ENCODE results near the gene EPG5. TPM values are rescaled to one million over a fixed set of nuclear protein-coding genes. Genes with fewer than 3 reads are reported as not detected.
A peak's percentile ranks its signal among the peaks of the same experiment; 100 is the strongest.

The EPG5 gene
- total and polyA plus RNA-seq, 10 donors = 4.6 to 67.9 (median 48.5) TPM

DNA sequence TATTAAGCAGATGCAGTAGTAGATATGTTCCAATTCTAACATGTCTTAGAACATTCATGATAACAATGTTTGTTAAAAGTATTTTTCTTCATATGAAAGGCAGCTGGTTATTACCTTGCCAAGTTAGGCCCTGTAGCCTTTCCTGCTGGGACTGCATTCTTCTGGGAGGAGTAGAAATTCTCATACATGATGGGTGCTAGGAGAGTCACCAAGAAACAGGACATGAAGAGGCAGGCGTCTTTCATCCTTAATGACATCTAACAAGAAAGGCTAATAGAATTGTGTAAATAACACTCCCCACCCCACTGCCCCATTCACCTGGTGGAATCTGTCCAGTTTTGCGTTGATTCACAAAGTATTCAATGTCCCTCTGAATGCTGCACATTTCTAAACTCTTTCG, 24.7 kb upstream of the EPG5 start:
- WGBS, 5 donors = 87 to 97% (median 93%) methylated on average over 3 of the region's 3 CpGs
- no peaks in the 10 kb centered on the region for H3K27me3 ChIP-seq (replicated peaks in 1 of 7)
- H3K4me3 ChIP-seq = no peak overlapping the region
- H3K9me3 ChIP-seq = no peaks in the 10 kb centered on the region
- H3K4me1 ChIP-seq = peaks cover 0 to 8% (median 1%) of the 10 kb centered on the region in 6 donors
- intact Hi-C loops (cut with DNase I; ENCODE audit: low total_unique reads) = no loop called here
- DNase-seq = no peak
- no peak overlapping the region for H3K27ac ChIP-seq
- no peak for TF ChIP-seq POLR2AphosphoS5 (IDR thresholded peaks at IDR 0.05)
- TF ChIP-seq, protein P1, sequence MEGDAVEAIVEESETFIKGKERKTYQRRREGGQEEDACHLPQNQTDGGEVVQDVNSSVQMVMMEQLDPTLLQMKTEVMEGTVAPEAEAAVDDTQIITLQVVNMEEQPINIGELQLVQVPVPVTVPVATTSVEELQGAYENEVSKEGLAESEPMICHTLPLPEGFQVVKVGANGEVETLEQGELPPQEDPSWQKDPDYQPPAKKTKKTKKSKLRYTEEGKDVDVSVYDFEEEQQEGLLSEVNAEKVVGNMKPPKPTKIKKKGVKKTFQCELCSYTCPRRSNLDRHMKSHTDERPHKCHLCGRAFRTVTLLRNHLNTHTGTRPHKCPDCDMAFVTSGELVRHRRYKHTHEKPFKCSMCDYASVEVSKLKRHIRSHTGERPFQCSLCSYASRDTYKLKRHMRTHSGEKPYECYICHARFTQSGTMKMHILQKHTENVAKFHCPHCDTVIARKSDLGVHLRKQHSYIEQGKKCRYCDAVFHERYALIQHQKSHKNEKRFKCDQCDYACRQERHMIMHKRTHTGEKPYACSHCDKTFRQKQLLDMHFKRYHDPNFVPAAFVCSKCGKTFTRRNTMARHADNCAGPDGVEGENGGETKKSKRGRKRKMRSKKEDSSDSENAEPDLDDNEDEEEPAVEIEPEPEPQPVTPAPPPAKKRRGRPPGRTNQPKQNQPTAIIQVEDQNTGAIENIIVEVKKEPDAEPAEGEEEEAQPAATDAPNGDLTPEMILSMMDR (IDR thresholded peaks at IDR 0.05 in 8 of 11, conservative IDR thresholded peaks at IDR 0.05 in 3 of 11) = no peak
- no peak for TF ChIP-seq POLR2A (IDR thresholded peaks at IDR 0.05)
- H3K36me3 ChIP-seq = peaks cover 0 to 100% (median 39%) of the 10 kb centered on the region in 6 donors

DNA sequence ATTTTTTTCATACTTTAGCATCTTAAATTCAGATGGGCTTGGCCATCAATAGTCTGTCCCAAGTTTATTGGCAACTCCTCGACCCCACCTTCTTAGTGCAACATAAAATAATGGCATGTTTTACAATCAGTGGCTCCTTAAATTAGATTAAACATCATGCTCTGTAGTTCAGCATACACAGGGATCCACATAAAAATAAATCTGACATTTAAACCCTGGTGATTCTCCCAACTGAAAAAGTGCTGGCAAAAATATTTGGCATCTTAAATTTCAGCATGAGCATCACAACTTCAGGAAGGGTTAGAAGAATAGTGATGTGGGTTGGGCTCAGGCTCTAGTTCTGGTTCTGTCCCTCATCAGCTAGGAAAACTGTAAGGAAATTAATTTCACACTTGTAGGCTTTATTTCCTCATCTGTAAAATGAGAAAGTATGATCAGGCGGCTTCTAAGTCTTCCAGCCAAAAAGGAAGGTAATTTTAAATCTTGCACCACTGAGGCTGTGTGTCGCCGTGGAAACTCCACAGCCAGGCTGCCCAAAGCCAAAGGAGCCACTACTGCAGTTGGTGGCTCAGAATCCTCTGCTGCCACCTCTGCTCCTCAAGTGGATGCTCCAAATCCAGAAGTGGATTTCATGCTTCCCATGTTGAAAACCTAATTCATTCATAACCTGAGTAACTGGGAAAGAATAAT, 17.6 kb upstream of the EPG5 start:
- no peak for DNase-seq
- Histone ChIP-seq H3K27ac (peak overlapping the region in 6 of 8 donors; percentile 3 to 82 (median 72)), H3K4me1 (peaks cover 0 to 42% (median 0%) of the 10 kb centered on the region in 6 donors), H3K27me3 (replicated peaks in 1 of 7) (no peaks in the 10 kb centered on the region), H3K9me3 (no peaks in the 10 kb centered on the region), H3K4me3 (no peak overlapping the region), H3K36me3 (peaks cover 0 to 72% (median 19%) of the 10 kb centered on the region in 6 donors)
- 63 to 90% (median 75%) methylated on average over 4 of the region's 4 CpGs for WGBS, 5 donors
- TF ChIP-seq POLR2A (IDR thresholded peaks at IDR 0.05) = no peak
- no peak for TF ChIP-seq POLR2AphosphoS5 (IDR thresholded peaks at IDR 0.05)
- TF ChIP-seq, protein P1 (IDR thresholded peaks at IDR 0.05 in 8 of 11, conservative IDR thresholded peaks at IDR 0.05 in 3 of 11) = no peak
- intact Hi-C loops (cut with DNase I; ENCODE audit: low total_unique reads) = no loop called here

DNA sequence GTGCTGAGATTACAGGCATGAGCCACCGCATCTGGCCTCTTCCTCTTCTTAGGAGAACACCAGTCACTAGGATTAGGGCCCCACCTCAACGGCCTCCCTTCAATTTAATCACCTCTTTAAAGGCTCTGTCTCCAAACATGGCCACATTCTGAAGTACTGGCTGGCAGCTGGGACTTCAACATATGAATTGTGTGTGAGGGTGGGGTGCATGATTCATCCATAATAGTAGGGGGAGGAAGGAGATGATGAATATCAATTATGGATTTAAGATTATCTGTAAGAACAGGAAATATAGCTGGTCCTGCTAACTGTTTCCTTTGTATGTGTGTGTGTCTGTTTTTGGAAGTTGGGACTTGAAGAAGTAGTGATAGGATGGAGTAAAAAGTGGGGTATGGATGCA, 14.7 kb upstream of the EPG5 start:
- H3K4me3 ChIP-seq = no peak overlapping the region
- peak overlapping the region in 5 of 8 donors; percentile 13 to 82 (median 79) for H3K27ac ChIP-seq
- peaks cover 0 to 43% (median 7%) of the 10 kb centered on the region in 6 donors for H3K36me3 ChIP-seq
- no peaks in the 10 kb centered on the region for H3K9me3 ChIP-seq
- DNase-seq = no peak
- H3K27me3 ChIP-seq (replicated peaks in 1 of 7) = no peaks in the 10 kb centered on the region
- TF ChIP-seq POLR2A (IDR thresholded peaks at IDR 0.05) (no peak), POLR2AphosphoS5 (IDR thresholded peaks at IDR 0.05) (no peak)
- TF ChIP-seq, protein P1 (IDR thresholded peaks at IDR 0.05 in 8 of 11, conservative IDR thresholded peaks at IDR 0.05 in 3 of 11) = no peak
- H3K4me1 ChIP-seq = peaks cover 0 to 50% (median 0%) of the 10 kb centered on the region in 6 donors
- intact Hi-C loops (cut with DNase I; ENCODE audit: low total_unique reads) = no loop called here
- WGBS, 5 donors = 55 to 81% (median 73%) methylated on average over 2 of the region's 2 CpGs

DNA sequence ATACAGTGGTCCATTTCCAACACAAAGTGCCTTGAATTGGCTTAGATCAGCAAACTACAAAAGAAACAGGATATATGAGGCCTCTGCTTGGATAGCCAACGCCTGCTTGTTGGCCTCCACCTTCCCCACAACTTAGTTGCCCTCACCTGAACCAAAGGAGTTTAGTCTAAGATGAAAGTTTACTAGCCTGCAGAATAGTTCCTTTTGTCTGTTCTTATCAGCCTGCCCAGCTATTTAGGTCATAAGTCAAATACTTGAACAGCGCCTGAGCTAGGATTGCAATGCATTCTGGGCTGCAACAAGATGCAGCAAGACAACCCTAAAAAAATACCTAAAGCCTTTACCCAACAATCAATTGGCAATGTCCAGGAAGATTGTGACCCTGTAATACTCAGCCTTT, 13.1 kb upstream of the EPG5 start:
- no peaks in the 10 kb centered on the region for H3K9me3 ChIP-seq
- peaks cover 0 to 50% (median 0%) of the 10 kb centered on the region in 6 donors for H3K4me1 ChIP-seq
- no peak for TF ChIP-seq POLR2A (IDR thresholded peaks at IDR 0.05)
- TF ChIP-seq POLR2AphosphoS5 (IDR thresholded peaks at IDR 0.05) = no peak
- TF ChIP-seq, protein P1 (IDR thresholded peaks at IDR 0.05 in 8 of 11, conservative IDR thresholded peaks at IDR 0.05 in 3 of 11) = no peak
- no peak for DNase-seq
- peaks cover 0 to 29% (median 5%) of the 10 kb centered on the region in 6 donors for H3K36me3 ChIP-seq
- peak overlapping the region in 3 of 8 donors; percentile 11 to 82 (median 79) for H3K27ac ChIP-seq
- 70 to 93% (median 79%) methylated on average over 2 of the region's 2 CpGs for WGBS, 5 donors
- intact Hi-C loops (cut with DNase I; ENCODE audit: low total_unique reads) = no loop called here
- H3K4me3 ChIP-seq = no peak overlapping the region
- no peaks in the 10 kb centered on the region for H3K27me3 ChIP-seq (replicated peaks in 1 of 7)

Data from spleen (tissue), 11 donors.